ENCODE data around the gene IRF6.

IRF6 gene

GRCh38 chr1:209805875-209806760 lies at the start of gene IRF6:
TSS of gene IRF6 (minus strand) at chr1:209806142. CDS start at chr1:209801413, 4,729 bp downstream.
- peak within 1 kb of the TSS; percentile 36 to 41 for H3K4me3 ChIP-seq (replicated peaks in 1 of 2; ENCODE audit: low read depth in 2 of 2, low read length in 2 of 2)
- TF ChIP-seq, protein P1, sequence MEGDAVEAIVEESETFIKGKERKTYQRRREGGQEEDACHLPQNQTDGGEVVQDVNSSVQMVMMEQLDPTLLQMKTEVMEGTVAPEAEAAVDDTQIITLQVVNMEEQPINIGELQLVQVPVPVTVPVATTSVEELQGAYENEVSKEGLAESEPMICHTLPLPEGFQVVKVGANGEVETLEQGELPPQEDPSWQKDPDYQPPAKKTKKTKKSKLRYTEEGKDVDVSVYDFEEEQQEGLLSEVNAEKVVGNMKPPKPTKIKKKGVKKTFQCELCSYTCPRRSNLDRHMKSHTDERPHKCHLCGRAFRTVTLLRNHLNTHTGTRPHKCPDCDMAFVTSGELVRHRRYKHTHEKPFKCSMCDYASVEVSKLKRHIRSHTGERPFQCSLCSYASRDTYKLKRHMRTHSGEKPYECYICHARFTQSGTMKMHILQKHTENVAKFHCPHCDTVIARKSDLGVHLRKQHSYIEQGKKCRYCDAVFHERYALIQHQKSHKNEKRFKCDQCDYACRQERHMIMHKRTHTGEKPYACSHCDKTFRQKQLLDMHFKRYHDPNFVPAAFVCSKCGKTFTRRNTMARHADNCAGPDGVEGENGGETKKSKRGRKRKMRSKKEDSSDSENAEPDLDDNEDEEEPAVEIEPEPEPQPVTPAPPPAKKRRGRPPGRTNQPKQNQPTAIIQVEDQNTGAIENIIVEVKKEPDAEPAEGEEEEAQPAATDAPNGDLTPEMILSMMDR (IDR thresholded peaks at IDR 0.05; ENCODE audit: low read depth, low read length): no peak
- DNase-seq (ENCODE audit: low read depth in 2 of 2): peak; percentile 55 to 73

DNA sequence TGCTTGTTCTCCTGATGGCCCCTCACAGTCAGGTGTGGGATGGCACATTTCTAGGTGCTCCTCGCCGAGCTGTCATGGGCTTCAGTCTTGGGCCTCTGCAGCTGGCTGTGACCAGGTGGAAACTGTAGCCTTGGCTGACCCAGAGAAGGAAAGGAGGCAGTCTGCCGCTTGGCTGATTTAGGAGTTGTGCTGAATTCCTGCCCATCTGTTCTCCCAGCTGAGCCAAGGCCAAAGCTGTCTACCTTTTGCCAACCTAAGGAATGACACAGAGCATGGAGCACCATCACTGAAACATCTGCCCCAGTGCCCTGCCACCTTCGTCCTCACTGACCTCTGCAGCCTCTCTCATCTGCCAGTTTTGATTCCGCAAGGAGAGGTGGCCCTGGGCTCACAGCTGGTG lies 49.7 kb upstream of the IRF6 start:
- TF ChIP-seq, protein P1 (IDR thresholded peaks at IDR 0.05; ENCODE audit: low read depth, low read length): no peak

DNA sequence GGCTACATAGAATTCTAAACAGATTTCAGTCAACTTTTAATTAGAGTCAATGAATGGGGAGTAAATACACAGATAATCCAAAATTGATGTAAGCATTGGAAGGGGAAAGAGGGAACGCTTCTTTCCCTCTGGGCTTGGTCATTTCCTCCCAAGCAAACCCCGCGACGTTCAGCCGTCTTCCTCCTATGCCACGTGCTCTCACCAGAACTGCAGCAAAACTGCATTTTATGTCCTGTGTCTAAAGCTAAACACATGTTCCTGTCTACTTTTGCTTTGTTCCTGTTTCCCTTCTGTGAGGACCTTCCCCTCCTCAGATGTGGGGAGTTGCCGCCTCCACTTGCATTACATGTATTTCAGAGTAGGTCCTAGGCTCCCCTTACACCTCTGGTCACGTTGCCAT lies 49.1 kb upstream of the IRF6 start:
- H3K4me3 ChIP-seq (replicated peaks in 1 of 2; ENCODE audit: low read depth in 2 of 2, low read length in 2 of 2): no peak overlapping the region
- DNase-seq (ENCODE audit: low read depth in 2 of 2): no peak
- TF ChIP-seq, protein P1 (IDR thresholded peaks at IDR 0.05; ENCODE audit: low read depth, low read length): no peak

More for the DNA sequence above, 49.7 kb upstream of the IRF6 start:
- no peak for DNase-seq (ENCODE audit: low read depth in 2 of 2)
- H3K4me3 ChIP-seq (replicated peaks in 1 of 2; ENCODE audit: low read depth in 2 of 2, low read length in 2 of 2): no peak overlapping the region

DNA sequence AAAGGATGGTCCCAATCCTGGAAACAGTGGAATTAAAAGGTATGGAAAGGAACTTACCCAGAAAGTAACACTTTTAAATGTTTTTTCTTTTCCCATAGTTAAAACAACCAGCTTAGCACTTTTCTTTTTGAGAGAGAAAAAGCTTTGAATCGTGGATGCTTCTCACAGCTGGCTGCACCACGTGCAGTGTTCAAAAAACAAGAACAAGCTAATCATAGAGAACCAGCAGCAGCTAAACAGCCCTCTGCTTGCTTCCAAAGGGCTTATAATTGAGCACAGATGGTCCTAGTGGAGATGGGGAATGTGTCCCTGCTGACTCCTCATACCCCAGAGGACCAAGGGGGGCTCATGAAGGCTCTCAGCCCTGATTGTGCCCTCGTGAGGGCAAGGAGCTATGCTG lies 48.3 kb upstream of the IRF6 start:
- no peak overlapping the region for H3K4me3 ChIP-seq (replicated peaks in 1 of 2; ENCODE audit: low read depth in 2 of 2, low read length in 2 of 2)
- TF ChIP-seq, protein P1 (IDR thresholded peaks at IDR 0.05; ENCODE audit: low read depth, low read length): no peak
- DNase-seq (ENCODE audit: low read depth in 2 of 2): no peak

DNA sequence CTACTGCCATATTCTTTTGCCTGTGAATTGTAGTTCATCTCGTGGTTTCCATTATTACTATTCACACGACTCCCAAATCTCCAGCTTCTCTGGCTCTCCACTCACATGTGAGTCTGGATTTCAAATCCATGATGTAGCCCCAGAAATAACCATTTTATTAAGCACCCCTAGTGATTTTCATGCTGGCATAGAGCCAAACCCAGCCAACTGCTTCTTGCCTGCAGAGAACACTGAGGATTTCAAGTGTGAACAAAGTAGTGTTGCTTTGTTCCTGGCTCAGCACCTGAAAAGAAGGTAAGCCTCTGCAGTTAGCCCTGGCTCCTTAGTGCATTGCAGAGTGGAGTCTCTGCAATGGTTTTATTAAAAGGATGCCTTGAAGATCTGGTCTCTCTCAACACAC lies 47.7 kb upstream of the IRF6 start:
- H3K4me3 ChIP-seq (replicated peaks in 1 of 2; ENCODE audit: low read depth in 2 of 2, low read length in 2 of 2): no peak overlapping the region
- no peak for DNase-seq (ENCODE audit: low read depth in 2 of 2)
- TF ChIP-seq, protein P1 (IDR thresholded peaks at IDR 0.05; ENCODE audit: low read depth, low read length): no peak

GRCh38 chr1:209850342-209850979 lies 44.5 kb upstream of the IRF6 start:
- DNase-seq (ENCODE audit: low read depth in 2 of 2): peak; percentile 79 to 97
- TF ChIP-seq, protein P1 (IDR thresholded peaks at IDR 0.05; ENCODE audit: low read depth, low read length): peak; percentile 88

More at GRCh38 chr1:209850342-209850979, 44.5 kb upstream of the IRF6 start:
- H3K4me3 ChIP-seq (replicated peaks in 1 of 2; ENCODE audit: low read depth in 2 of 2, low read length in 2 of 2): no peak overlapping the region
